NCI-H2196 (cell line): ENCODE results near the gene ELOVL5.
A peak's percentile ranks its signal among the peaks of the same experiment; 100 is the strongest.
"Not testable (repeated sequence)": the region's sequence is repeated elsewhere in the genome, so short reads cannot be mapped to it uniquely, and the experiment has no call there.

ENCODE experiments used
- DNase-seq: peaks from one replicate; lab custom pipeline; 2025; ENCODE audit not compliant: unreplicated experiment; lab: John Stamatoyannopoulos, UW

Gene ELOVL5

DNA sequence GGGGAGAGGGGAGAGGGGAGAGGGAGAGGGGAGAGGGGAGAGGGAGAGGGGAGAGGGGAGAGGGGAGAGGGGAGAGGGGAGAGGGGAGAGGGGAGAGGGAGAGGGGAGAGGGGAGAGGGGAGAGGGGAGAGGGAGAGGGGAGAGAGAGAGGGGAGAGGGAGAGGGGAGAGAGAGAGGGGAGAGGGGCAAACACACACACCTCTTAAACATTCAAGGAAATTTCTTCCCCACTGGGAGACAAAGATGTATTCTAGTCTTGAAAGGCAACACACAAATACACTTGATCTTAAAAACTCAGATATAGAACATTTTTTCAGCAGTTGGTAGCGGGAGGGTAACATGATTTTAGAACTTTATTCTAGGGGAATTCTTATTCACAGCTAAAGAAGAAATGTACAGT is 42.5 kb downstream of the ELOVL5 start:
- not testable (repeated sequence) for DNase-seq

DNA sequence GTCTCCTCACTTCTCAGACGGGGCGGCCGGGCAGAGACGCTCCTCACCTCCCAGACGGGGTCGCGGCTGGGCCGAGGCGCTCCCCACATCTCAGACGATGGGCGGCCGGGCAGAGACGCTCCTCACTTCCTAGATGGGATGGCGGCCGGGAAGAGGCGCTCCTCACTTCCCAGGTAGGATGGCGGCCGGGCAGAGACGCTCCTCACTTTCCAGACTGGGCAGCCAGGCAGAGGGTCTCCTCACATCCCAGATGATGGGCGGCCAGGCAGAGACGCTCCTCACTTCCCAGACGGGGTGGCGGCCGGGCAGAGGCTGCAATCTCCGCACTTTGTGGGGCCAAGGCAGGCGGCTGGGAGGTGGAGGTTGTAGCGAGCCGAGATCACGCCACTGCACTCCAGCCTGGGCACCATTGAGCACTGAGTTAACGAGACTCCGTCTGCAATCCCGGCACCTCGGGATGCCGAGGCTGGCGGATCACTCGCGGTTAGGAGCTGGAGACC is 43.2 kb downstream of the ELOVL5 start:
- not testable (repeated sequence) for DNase-seq

DNA sequence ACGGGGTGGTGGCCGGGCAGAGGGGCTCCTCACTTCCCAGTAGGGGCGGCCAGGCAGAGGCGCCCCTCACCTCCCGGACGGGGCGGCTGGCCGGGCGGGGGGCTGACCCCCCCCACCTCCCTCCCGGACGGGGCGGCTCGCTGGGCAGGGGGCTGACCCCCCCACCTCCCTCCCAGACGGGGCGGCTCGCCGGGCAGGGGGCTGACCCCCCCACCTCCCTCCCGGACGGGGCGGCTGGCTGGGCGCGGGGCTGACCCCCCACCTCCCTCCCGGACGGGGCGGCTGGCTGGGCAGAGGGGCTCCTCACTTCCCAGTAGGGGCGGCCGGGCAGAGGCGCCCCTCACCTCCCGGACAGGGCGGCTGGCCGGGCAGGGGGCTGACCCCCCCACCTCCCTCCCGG is 43.8 kb downstream of the ELOVL5 start:
- DNase-seq: not testable (repeated sequence)

DNA sequence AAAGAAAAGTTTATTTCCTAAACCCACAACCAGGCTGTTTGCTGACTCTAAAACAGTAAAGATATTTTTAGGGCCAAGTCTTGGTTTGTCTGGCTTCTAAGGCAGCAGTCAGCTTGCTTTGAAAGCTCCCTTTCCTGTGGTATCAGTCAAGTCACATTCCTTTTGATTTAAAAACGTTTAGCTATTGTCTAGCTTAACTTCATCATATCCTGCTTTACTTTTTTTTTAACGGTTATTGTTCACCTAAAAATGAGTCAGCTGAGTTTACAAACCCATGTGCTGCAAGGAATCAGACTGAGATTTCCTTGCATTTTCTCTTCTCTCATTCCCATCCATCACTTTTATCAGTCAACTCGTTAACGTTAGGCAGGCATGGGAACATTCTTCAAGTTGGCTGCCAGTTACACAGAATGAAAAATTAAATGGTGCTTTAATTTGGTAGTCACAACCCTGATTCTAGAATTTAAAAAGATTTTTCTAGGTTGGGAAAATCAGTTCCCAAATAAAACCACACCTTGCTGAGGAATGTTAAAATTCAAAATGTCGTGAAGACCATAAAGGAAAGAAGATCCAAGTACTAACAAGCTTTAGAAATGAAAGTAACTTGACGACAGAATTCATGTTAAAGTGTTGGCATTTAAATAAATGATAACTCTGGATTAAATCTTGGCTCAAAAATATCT is 45.9 kb downstream of the ELOVL5 start:
- no peak for DNase-seq

DNA sequence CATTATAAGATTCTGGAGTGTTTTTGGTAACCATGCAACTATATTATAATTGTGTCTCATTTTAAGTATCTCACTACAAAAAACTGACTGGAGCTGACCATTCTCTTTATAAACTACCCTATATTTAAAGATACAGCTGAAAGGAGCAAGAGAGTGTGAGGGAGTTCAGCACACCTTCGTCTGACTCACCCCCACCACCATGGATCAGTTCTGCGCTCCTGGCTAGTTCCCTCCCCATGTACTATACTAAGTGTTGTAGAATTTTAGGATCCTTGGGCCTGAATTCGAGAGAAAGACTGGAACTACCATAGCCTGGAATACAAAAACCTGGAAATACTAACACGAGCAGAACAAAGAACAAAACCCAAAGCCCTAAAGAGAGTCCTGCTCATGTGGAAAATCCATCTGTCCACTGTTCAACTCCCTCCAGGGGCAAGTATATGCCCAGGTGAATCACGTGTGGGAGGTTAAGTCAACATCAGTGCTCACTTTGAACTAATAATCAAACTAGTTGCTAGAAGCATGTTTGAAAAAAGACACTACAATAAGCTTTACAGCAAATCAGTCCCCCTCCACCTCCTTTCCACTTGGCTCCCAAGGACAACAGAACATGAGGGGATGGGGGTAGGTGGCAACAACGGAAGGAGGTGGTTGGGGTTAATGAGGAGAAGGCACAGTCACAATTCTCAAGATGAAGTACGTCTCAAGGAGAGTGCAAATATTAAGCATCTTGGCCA is 46.8 kb downstream of the ELOVL5 start:
- DNase-seq: no peak

DNA sequence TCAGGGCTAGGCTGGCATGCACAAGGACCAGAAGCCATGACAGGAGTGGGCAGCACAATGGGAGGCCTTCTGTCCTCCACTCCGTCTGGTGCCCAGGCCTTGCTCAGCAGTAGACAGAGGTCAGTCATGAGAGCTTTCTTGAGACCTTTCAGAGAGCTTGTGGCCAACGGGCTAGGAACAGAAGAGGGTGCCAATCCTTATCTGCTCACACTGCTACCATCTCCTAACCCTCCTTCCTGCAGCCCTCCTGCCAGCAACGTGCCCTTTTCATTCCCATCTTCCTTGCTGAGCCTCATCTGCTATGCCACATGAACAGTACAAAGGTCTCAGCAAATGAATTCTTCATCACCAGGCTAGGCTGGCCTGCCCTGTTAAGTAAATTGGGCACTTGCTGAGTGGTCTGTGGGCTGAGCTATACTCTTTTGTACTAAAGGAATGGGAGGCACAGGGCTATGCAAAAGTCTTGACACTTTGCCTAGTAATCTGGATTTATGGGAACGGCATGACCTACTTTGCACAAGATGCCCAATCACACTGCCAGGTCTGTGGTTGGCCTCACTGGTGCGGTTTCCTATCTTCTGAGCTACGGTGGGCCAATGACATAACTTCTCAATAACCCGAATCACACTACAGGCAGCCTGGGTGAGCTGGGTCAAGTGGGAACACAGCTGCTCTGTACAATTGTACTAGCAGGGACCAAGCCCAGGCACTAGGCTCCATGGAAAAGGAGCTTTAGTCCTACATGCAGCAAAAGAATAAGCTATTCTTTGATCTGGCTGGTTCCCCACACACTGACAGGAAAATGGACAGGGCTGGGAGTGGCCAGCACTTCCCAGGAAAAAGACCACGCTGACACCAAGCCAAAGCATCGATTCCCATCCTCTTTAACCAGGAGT is 47.8 kb downstream of the ELOVL5 start:
- no peak for DNase-seq

DNA sequence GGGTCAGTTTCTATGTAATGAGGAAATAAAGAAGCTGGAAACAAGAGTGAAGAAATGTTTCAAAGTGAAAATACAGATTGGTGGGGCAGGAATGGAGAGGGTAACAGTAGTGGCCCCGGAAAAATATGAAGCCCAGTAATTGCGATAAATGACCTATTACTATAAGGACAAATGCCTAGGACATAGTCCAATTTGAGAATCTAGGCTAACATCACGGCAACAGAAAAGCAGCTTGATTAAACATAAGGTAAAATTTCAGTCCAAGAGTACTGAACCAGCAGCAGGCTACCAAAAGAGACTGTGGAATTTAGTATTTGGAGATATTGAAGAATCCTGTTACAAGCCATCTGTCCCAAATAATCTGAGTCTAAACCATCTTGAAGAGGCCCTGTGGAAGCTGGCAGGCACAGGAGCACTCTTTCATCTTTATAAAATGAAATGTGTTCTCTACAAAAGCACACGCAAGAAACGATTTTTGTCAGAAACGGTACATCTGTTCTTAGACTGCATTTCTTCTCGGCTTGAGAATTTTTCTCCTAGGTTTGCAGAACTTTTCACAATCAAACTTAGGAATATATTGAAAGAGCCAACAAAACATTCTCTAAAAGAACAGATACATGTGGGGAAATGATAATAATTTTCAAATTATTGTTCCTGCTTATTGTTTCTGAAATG is 49.3 kb downstream of the ELOVL5 start:
- DNase-seq: no peak

DNA sequence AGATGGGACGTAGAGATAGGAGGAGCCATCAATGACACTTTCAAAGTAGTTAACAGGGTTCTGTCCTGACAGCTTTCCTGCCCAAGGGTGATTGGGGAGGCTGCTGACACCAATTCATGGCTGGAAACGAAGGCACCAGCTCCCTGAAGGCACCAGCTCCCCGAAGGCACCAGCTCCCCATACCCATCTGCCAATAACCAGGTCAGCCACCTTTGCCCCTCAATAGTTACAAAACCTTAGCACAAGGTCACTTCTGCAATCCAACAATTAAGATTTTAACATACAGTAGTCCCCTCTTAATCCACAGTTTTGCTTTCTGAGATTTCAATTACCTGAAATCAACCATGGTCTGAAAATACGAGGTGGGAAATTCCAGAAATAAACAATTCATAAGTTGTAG is 51.7 kb downstream of the ELOVL5 start:
- DNase-seq: no peak

DNA sequence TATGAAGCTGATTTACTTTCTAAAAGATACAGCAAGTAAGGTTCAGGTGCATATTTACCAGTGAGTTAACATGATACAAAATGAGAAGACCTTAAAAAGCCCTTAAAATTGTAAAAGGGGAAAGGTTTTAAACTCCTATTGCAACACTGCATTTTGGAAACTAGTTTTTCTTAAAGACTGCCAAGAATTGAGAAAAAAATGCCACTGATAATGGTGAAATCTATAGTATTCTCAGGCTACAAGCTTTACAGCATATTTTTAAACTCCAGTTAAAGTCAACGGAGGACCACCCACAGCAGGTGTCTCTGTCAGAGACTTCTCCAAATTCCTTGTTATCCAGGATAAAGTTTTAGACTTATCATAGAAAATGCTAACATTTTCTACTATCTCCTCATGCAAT is 53.6 kb downstream of the ELOVL5 start:
- no peak for DNase-seq

DNA sequence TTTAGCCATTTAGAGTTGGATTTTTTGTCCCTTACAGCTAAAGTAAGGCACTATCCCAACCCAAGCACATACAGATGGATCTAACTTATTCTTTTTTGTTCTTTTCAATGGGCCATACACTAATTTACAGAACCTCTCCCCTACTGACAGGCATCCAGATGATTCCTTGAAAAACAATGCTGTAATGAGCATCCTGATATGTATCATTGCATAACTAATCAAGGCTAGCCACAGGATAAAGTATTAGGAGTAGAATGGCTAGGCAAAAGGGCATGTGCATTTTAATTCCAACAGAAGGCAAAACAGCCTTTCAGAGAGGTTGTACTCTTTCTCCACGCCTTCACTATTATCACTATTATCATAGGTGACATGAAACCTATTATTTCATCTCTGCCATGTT is 54.1 kb downstream of the ELOVL5 start:
- no peak for DNase-seq

DNA sequence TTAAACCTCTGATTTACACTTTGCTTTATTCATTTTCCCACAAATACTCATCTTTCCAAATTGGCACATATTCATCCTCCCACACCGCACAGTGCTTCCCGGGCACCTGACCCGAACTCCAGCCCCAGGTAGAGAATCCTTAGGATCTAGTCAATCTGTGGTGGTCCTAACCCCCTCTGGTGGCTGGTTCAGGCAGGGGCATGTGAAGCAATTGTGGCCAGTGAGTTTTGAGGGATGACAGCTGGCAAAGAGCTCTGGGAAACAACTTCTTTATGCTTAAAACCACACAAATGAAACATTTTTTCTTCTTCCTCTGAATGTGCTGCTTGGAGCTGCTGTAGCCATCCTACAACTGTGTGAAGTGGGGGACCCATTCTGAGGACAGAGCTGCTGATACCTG is 54.7 kb downstream of the ELOVL5 start:
- DNase-seq: no peak

DNA sequence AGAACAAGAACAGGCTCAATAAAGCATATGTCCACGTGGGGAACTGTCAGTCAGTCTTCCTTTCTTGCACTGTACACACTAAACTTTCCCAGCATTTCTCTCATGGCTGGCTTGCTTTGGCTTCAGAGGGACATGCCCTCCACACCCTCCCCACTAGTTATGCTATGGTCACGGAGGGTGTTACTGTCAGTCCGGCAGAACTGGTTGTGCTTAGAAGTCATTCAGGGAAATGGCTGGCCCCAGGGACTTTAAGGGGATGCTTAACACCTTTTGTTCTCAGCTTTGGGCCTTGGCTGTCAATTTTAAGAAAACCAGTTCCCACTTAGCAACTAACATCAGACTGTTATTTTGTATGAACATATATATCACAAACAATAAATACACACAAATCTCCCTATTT is 55.1 kb downstream of the ELOVL5 start:
- DNase-seq: no peak

DNA sequence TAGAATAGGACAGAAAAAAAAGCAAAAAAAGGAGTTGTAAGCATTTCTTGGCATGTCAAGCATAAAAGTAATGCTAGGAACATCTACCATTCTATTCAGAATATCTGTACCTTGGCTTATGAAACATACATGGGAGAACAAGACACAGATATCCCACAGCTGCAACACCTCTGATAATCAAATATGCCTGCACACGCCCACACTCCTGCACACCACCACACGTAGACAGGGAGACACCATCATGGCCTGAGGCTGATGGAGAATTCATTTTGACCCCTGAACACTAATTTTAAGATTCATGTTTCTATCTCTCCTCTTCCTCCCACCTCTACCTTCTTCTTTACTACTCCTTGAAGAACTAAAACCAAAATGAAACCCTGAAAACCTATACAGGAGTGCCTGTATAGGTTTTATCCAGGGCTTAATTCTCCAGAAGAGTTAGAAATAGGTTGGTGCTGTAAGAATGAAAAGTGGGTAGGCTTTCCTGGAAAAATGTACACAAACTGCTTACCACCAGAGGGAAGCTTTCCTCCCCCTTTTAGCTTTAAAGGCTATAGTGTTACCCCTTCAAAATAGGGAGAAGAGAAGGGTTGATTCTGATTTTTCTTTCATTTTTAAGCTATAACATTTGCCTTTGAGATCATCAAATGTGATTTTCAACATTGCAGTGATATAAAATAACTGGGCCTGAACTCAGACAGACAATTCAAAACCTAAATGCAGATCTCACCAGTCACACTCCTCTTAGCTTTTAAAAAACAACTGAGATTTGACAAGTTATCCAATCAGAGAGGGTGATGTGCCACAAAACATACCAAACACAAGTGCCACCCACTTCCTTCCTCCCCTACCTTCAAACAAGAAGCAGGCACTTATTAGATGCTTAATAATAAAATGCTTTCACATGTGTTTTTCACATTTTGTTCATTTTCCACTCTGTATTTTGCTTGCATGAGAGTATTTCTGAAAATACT is 57.9 kb downstream of the ELOVL5 start:
- DNase-seq: no peak

DNA sequence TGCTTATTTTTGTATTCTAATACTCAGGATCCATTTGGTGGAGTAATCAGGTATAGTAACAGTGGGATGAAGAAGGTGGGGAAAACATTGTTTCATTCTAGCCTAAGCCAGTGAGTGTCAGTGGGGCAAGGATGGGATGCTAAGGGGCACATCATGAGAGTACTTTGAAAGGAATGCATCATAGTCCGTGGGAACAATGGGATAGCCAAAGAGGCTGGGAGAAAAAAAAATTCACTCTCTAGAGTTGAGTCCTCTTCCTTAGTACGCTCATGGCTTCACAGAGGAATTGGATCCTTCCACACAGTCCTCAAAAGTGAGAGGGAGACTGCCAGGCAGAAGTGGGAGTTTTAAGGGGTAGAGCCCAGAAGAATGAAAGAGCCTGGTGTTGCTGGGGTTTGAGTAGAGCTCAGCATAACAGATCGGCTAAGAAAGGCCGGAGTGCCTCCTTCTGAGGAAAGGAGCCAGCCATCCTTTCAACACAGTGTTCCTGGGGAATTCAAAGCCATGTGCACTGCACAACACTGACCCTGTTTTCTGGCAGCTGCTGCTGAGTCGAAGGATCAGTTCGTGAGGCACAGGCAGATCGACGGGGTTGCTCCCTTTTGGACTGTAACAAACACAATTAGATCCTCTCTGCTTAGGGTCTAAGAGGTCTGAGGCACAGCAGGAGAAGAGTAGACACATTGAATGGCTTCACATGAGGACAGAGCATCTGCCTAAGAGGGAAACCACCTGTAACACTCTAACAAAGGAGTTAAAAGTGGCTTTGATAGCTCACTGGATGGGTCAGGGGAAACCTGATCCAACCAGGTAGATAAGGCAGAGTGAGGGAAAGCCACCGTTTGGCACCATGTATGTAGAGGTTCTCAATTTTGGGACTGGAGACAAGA is 61.2 kb downstream of the ELOVL5 start:
- DNase-seq: peak; percentile 41

DNA sequence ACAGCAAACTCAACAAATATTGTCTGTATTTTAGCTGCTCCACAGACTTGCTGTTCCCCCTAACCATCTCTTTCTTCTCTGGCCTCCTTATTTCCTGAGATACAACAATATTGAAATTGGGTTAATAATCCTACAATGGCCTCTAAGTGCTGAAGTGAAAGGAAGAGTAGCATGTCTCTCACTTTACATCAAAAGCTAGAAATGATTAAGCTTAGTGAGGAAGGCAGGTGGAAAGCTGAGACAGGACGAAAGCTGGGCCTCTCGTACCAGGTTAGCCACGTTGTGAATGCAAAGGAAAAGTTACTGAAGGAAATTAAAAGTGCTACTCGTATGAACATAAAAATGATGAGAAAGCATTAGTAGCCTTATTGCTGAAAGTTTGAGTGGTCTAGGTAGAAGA is 63.8 kb downstream of the ELOVL5 start:
- DNase-seq: no peak

DNA sequence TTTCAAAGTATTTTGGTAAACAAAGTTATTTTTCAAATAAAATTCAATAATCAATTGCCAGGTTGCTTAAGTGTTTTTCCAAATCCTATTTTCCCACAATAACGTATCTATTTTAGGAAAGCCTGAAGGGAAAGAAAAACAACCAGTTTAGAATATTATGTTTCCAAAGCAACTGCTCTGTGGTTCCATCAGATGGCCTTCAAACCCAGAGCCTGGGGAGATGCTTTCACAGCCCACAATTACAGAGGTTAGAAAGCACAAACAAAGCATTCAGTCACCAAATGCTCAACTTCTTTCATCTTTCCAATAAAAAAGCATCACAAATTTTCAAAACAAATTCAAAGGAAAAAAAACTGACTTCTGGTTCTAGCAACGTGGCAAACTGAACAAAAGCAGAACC is 66.0 kb downstream of the ELOVL5 start:
- no peak for DNase-seq

DNA sequence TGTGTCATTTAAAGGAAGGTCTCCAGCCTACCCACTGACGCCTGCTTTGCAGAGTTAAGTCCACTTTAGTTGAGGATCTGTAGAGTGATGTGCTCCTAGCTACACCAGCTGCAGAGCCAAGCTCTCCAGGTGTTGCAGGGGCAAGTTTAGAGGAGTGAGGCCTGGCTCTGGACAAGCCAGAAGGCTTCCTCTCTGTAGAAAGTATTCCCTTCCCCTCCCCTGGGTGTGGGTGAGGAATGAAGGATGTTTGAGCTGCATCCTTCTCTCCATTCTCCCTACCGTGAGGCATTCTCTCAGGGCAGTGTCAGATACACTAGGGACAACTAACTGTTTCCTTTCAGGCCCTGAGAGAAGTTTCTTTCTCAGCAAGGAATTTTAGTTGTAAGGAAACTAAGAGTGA is 66.5 kb downstream of the ELOVL5 start:
- no peak for DNase-seq

DNA sequence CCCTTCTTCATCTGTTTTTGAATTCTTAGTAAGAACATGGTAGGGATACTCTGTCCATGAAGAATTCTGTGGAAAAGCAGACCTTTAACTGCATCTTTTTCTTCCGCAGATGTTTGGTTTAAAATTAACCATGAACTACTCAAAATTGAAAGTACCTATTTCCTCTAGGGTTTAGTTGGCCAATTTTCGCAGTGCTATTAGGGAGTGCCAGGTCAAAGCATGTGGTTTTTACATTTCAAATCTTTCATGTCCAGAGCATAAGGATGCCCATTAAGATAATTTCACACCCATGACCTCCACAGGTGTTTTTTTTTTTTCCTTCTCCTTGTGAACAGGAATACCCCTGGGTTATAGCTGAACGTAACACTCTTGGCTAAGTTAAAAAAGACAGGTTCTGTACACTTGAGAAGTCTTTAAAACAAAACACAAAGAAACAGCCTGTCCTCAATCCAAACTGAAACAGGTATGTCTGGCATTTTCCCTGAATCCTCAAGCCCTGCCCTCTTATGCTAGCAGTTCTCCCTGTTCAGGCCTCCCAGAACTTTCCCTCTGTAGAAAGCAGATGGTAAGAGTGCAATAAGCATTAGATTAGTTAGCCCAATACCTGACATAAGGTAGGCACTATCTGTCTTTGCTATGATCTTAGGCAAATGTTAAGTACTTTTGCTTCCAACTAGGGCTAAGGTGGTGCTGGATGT is 67.1 kb downstream of the ELOVL5 start:
- DNase-seq: no peak
